Skeletal muscle tissue (tissue), 4 donors: ENCODE results near the gene MICAL3. TPM values are rescaled to one million over a fixed set of nuclear protein-coding genes. Genes with fewer than 3 reads are reported as not detected.
"Not testable (repeated sequence)": the region's sequence is repeated elsewhere in the genome, so short reads cannot be mapped to it uniquely, and the experiment has no call there.

Source experiments
- H3K27ac ChIP-seq: one replicate; pipeline ENCODE4 v1.7.0; 2013; ENCODE audit warnings: mild to moderate bottlenecking, low read depth, low read length, inconsistent platforms
- H3K27me3 ChIP-seq, 3 donors: one replicate each; pipeline ENCODE4 v1.7.0; 2013; ENCODE audit warnings: low read length in 3 of 3; ENCODE audit not compliant: control insufficient read depth in 3 of 3, insufficient read depth in 3 of 3
- H3K36me3 ChIP-seq, 3 donors: one replicate each; pipeline ENCODE4 v1.7.0; 2013; ENCODE audit warnings: low read length in 3 of 3; ENCODE audit not compliant: control insufficient read depth in 3 of 3, insufficient read depth in 3 of 3
- H3K4me1 ChIP-seq, 3 donors: one replicate each; pipeline ENCODE4 v1.7.0; 2013; ENCODE audit warnings: low read length in 3 of 3, mild to moderate bottlenecking in 3 of 3; ENCODE audit not compliant: control insufficient read depth in 3 of 3, insufficient read depth in 3 of 3
- H3K4me3 ChIP-seq, 3 donors: one replicate each; pipeline ENCODE4 v1.7.0; 2013; ENCODE audit warnings: low read length in 3 of 3
- H3K9ac ChIP-seq, 3 donors: one replicate each; pipeline ENCODE4 v1.7.0; 2013; ENCODE audit warnings: low read length in 3 of 3, mild to moderate bottlenecking in 3 of 3, moderate library complexity in 2 of 3, low read depth in 1 of 3
- H3K9me3 ChIP-seq, 3 donors: one replicate each; pipeline ENCODE4 v1.7.0; 2013; ENCODE audit warnings: low read length in 3 of 3; ENCODE audit not compliant: control insufficient read depth in 3 of 3
- total RNA-seq: library from RNA; depleted of rRNA; stranded (reverse); fragments of >200 nt; gene quantifications from one replicate; pipeline ENCODE4 v1.2.3, GENCODE V29; 2014
- donor health status: Osteomylitis.

MICAL3 gene
- total RNA-seq, 1 donor from 2014 or later = 20.9 TPM

DNA sequence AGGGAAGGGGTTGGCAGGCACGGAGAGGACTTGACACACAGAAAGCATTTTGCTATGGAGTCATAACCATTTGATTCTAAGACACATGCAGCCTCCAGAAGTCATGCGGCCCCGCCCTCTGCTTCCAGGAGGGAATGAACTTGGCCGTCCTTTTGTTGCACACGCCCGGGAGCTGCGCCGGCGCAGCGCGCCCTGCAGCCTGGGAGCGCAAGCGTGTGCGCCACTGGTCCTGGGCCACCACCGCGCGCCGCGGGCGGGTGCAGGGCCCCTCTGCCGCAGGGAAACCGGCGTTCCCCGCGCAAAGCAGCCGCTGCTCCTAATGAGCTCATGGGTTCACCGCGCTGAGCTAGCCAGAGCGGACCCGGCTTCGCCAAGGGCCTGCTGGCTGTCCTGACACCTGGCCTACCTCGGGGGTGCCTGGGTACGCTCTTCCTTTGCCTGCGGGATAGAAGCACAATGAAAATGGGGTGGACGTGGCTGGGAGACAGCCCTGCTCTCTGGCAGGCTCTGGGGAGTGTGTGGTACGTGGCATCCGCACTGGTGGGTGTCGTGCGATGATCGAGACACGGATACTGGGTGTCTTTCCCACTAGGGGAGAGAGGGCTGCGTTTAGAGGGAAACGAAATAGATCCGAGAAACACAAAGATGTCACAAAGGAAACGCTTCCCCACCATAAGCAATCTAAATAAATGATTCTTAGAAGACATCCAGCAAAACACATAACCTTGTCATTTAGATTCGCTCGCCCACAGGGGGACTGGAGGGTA, 669 bp downstream of the MICAL3 start:
- Histone ChIP-seq H3K4me3 (peak overlapping the region; percentile 73 to 92 (median 84)), H3K27ac (peak overlapping the region; percentile 66), H3K9me3 (no peaks in the 10 kb centered on the region), H3K4me1 (peaks cover 34 to 40% (median 36%) of the 10 kb centered on the region in 3 donors), H3K27me3 (peaks cover 0 to 3% (median 0%) of the 10 kb centered on the region in 3 donors), H3K36me3 (no peaks in the 10 kb centered on the region), H3K9ac (peak overlapping the region; percentile 81 to 94 (median 84))

DNA sequence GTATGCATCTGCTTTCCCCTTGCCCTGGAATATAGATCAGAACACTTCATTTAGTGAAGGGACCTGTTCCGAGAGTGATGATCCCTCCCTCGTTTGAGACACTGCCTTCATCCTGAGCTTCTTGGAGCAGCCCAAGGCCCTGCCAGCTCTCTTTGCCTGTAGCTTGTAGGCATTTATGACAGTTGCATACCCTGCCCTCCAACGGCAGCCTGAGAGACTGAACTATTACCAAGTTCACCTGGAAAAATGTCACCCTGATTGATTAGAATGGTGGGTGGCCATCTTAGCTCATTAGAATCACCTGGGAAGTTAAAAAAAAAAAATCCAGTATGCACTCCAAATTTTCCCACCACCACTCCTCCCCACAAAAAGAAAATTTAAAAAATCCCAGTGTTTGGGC, 1.5 kb downstream of the MICAL3 start:
- Histone ChIP-seq H3K9me3 (no peaks in the 10 kb centered on the region), H3K9ac (peak overlapping the region; percentile 81 to 94 (median 84)), H3K27me3 (peaks cover 0 to 3% (median 0%) of the 10 kb centered on the region in 3 donors), H3K27ac (peak overlapping the region; percentile 66), H3K4me1 (peaks cover 29 to 32% (median 31%) of the 10 kb centered on the region in 3 donors), H3K36me3 (no peaks in the 10 kb centered on the region), H3K4me3 (peak overlapping the region; percentile 73 to 92 (median 84))

DNA sequence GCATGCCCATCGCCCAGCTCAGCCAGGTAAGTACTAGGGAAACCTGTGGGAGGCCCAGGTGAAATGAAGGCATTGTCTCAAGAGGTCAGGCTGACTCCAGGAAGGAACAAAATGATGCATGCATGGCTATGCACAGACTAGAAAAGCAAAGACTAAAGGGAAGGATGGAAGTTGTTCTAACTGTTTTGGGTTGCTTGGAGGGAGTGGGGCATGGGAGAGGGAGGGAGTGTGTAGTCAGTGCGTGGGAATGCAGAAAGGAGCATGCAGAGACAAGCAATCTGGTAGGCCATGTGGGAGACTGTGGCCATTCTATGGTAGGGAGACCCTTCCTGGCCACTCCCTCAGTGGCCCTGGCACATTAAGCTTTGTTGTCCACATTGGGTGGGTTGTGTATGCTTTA, 2.9 kb downstream of the MICAL3 start:
- Histone ChIP-seq H3K4me1 (peaks cover 27 to 31% (median 29%) of the 10 kb centered on the region in 3 donors), H3K36me3 (no peaks in the 10 kb centered on the region), H3K27me3 (peaks cover 0 to 3% (median 0%) of the 10 kb centered on the region in 3 donors), H3K4me3 (no peak overlapping the region), H3K9me3 (no peaks in the 10 kb centered on the region), H3K27ac (no peak overlapping the region), H3K9ac (peak overlapping the region in 2 of 3 donors; percentile 12 to 45)

DNA sequence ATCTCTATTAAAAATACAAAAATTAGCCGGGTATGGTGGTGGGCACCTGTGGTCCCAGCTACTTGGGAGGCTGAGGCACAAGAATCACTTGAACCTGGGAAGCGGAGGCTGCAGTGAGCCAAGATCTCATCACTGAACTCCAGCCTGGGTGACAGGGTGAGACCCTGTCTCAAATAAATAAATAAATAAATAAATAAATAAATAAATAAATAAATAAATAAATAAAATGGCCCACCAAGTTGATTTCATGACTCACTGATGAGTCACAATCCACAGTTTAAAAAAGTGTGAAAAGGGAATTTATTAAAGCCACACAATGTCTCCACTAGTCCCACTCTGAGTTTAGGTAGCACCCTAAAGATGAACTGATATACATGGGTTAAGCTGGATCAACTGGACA, 3.6 kb downstream of the MICAL3 start:
- Histone ChIP-seq H3K4me1 (peaks cover 27 to 31% (median 29%) of the 10 kb centered on the region in 3 donors), H3K9ac (peak overlapping the region in 1 of 3 donors; percentile 12)
- H3K27ac ChIP-seq, H3K36me3 ChIP-seq, H3K27me3 ChIP-seq, H3K4me3 ChIP-seq, H3K9me3 ChIP-seq: not testable (repeated sequence)

DNA sequence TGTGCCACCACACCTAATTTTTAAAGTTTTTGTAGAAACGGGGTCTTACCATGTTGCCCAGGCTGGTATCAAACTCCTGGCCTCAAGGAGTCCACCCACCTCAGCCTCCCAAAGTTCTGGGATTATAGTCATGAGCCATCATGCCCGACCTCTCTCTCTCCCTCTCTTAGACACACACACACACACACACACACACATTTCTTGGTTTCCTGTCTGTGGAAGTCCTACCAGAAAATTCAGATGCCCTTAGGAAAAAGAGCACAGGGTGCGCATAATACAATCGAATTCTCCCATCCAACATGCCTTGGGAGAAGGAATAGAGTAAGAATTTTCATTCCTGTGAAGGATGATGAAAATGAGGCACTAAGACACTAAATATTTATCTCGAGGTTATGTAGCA, 10.4 kb downstream of the MICAL3 start:
- Histone ChIP-seq H3K27ac (no peak overlapping the region), H3K36me3 (peaks cover 0 to 2% (median 0%) of the 10 kb centered on the region in 3 donors), H3K27me3 (no peaks in the 10 kb centered on the region), H3K9me3 (no peaks in the 10 kb centered on the region), H3K9ac (no peak overlapping the region), H3K4me1 (peaks cover 0 to 11% (median 5%) of the 10 kb centered on the region in 3 donors), H3K4me3 (no peak overlapping the region)

DNA sequence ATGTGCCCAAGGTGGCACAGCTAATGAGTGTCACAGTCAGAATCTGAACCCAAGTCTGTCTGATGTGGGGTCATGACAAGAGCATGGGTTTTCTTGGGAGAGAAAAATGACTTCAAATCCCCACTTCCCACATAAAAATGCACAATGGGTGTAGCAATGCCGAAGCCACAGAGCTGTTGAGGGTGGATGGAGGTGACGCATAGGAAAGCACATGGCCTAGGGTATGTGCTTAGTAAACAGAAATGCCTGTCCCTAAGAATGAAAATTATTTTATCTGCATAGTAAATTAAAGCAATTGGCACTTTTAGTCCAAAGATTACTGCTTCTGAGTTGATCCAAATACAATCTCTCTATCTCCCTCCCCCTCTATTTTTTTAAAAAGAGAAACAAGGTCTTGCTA, 10.9 kb downstream of the MICAL3 start:
- Histone ChIP-seq H3K9me3 (no peaks in the 10 kb centered on the region), H3K36me3 (peaks cover 0 to 2% (median 0%) of the 10 kb centered on the region in 3 donors), H3K27me3 (no peaks in the 10 kb centered on the region), H3K9ac (no peak overlapping the region), H3K4me3 (no peak overlapping the region), H3K27ac (no peak overlapping the region), H3K4me1 (peaks cover 0 to 11% (median 5%) of the 10 kb centered on the region in 3 donors)

DNA sequence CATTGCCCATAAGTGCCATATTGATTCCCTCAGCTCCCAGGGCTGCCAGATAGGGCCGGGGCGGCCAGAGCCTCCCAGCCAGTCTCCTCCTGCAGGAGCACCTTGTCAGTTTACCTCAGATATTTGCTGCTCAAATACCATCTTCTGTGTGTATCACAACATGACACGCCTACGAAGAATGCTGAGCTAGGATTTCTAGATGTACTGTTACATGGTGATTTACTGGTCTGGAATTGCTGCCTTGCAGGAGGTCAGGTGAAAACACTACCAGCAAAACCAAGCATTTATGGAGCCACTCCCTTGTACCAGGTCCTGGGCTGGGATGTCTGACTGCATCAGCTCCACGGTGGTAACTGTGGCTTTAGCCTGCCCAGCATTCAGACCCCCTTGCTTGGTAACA, 11.8 kb downstream of the MICAL3 start:
- H3K4me3 ChIP-seq = no peak overlapping the region
- no peaks in the 10 kb centered on the region for H3K9me3 ChIP-seq
- peaks cover 0 to 2% (median 0%) of the 10 kb centered on the region in 3 donors for H3K36me3 ChIP-seq
- H3K9ac ChIP-seq = no peak overlapping the region
- no peaks in the 10 kb centered on the region for H3K27me3 ChIP-seq
- H3K27ac ChIP-seq = no peak overlapping the region
- peaks cover 0 to 15% (median 11%) of the 10 kb centered on the region in 3 donors for H3K4me1 ChIP-seq

DNA sequence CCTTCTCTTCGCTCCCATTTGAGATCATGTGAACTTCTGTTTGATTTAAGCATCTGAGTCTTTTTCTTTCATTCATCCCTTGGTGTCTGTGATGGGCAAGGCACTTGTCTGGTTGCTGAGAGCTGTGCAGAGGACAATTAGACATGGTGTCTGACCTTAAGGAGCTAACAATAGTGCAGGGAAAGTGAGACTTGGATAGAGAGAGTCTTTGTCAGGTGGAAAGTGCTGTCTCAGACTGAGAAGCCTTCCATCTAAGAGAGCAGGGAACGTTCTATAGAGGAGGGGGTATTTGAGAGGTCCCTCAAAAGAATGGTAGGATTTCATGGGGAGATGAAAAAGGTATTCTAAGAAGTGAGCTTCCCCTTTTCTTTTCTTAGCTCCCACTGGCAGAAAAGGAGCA, 14.1 kb downstream of the MICAL3 start:
- Histone ChIP-seq H3K36me3 (peaks cover 0 to 2% (median 0%) of the 10 kb centered on the region in 3 donors), H3K27ac (no peak overlapping the region), H3K9ac (no peak overlapping the region), H3K9me3 (no peaks in the 10 kb centered on the region), H3K4me1 (peaks cover 4 to 25% (median 19%) of the 10 kb centered on the region in 3 donors), H3K4me3 (no peak overlapping the region), H3K27me3 (no peaks in the 10 kb centered on the region)

DNA sequence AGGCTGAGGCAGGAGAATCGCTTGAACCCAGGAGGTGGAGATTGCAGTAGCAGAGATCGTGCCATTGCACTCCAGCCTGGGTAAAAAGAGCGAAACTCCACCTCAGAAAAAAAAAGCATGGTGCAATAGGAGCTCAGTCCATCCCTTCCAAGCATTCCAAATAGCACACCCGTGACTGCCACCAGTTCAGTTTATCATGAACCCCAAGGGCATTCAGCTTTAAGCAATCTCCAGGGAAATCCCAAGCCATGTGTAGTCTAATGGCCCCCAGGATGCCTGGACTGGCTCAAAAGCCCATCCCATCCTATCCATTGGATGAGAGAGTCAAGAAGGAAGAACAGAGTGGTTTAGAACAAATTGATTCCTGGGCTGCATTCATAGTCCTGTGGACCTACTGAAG, 16.2 kb downstream of the MICAL3 start:
- Histone ChIP-seq H3K36me3 (peaks cover 0 to 2% (median 0%) of the 10 kb centered on the region in 3 donors), H3K9ac (no peak overlapping the region), H3K4me3 (no peak overlapping the region), H3K27me3 (no peaks in the 10 kb centered on the region), H3K9me3 (no peaks in the 10 kb centered on the region), H3K4me1 (peaks cover 4 to 27% (median 23%) of the 10 kb centered on the region in 3 donors), H3K27ac (no peak overlapping the region)

DNA sequence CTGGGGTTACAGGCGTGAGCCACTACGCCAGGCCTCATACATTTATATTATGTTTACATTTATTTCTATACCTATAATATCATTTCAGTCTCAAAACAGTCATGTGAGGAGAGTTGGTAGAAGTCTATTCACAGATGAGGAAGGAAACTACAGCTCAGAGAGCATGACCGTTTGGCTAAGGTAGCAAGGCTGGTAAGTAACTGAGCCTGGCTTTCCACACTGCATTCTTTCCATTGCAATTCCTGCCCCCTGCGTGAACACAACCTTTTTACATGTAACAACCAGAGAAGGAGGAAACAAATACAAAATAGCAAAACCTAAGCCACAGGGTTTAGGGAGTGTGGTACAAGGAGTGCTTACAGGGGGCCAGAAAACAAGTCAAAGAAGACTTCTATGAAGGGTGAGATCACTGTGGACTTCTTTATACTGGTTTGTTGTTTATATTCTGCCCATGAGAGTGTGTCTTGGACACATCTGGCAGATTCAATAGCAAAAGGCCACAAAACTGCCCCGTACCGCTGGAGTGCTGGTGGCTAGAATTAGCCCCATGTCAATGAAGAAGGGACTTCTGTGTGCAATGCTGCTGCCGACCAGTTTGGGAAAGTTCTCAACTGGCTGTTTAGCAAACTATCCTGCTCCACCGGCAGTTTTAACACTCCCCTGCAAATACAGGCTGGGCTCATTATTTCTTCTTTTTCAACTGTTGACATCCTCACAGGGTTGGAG, 19.0 kb downstream of the MICAL3 start:
- no peaks in the 10 kb centered on the region for H3K27me3 ChIP-seq
- no peaks in the 10 kb centered on the region for H3K9me3 ChIP-seq
- H3K4me3 ChIP-seq = peak overlapping the region in 2 of 3 donors; percentile 8 to 15
- H3K9ac ChIP-seq = peak overlapping the region; percentile 41 to 65 (median 46)
- peak overlapping the region; percentile 71 for H3K27ac ChIP-seq
- H3K36me3 ChIP-seq = peaks cover 0 to 2% (median 0%) of the 10 kb centered on the region in 3 donors
- peaks cover 8 to 24% (median 20%) of the 10 kb centered on the region in 3 donors for H3K4me1 ChIP-seq
